ENCODE data around the gene DNAH14. TPM values are rescaled to one million over a fixed set of nuclear protein-coding genes. Genes with fewer than 3 reads are reported as not detected.

The DNAH14 gene
- total RNA-seq, 2 donors from 2014 or later, result 7.5 to 9.6 TPM

DNA sequence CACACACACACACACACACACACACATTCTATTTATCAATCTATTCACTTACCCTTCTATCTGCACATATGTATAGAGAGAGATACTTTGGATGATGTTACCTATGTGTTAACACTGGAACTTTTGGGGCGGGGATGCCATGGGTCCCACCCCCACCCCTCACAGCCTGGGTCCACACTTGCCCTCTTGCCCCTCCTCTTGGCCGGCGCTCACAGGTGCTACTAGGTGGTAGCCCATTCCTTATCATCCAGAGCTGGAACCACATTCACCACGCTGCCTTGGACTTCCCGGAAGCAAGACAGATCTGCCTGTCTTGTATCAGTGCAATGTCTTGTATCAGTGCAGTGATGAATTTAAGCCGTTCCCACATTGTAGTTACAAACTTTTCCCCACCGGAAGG lies 413.2 kb downstream of the DNAH14 start:
- Histone ChIP-seq H3K9me3 (no peaks in the 10 kb centered on the region), H3K36me3 (no peaks in the 10 kb centered on the region), H3K9ac (ENCODE audit: low read depth in 2 of 2, low read length in 2 of 2) (no peak overlapping the region), H3K4me3 (no peak overlapping the region), H3K27me3 (no peaks in the 10 kb centered on the region), H3K27ac (no peak overlapping the region), H3K4me1 (no peaks in the 10 kb centered on the region)
- TF ChIP-seq, protein P1, sequence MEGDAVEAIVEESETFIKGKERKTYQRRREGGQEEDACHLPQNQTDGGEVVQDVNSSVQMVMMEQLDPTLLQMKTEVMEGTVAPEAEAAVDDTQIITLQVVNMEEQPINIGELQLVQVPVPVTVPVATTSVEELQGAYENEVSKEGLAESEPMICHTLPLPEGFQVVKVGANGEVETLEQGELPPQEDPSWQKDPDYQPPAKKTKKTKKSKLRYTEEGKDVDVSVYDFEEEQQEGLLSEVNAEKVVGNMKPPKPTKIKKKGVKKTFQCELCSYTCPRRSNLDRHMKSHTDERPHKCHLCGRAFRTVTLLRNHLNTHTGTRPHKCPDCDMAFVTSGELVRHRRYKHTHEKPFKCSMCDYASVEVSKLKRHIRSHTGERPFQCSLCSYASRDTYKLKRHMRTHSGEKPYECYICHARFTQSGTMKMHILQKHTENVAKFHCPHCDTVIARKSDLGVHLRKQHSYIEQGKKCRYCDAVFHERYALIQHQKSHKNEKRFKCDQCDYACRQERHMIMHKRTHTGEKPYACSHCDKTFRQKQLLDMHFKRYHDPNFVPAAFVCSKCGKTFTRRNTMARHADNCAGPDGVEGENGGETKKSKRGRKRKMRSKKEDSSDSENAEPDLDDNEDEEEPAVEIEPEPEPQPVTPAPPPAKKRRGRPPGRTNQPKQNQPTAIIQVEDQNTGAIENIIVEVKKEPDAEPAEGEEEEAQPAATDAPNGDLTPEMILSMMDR (IDR thresholded peaks at IDR 0.05), result no peak
- intact Hi-C loops (cut with DNase I), result no loop called here
- DNase-seq, result no peak

DNA sequence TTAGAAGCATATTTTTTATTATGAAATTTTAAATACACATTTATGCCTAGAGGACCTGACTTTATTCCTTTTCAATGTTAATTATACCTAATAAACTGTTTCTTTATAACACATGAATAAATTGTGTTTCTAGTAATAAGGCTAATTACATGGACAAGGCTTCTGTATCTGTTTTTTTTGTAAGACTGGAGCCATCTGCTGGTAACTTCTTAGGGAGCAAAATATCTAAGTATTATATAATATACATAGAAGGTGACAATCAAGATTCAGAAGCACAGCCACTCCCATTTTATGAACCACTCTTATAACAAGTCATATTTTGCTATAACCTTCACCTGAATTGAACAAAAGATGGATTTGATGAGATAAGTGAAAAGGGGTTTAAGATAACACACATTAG lies 414.1 kb downstream of the DNAH14 start:
- Histone ChIP-seq H3K36me3 (no peaks in the 10 kb centered on the region), H3K27me3 (no peaks in the 10 kb centered on the region), H3K4me3 (no peak overlapping the region), H3K27ac (no peak overlapping the region), H3K9ac (ENCODE audit: low read depth in 2 of 2, low read length in 2 of 2) (no peak overlapping the region), H3K9me3 (no peaks in the 10 kb centered on the region), H3K4me1 (no peaks in the 10 kb centered on the region)
- TF ChIP-seq, protein P1 (IDR thresholded peaks at IDR 0.05), result no peak
- intact Hi-C loops (cut with DNase I), result no loop called here
- DNase-seq, result no peak

DNA sequence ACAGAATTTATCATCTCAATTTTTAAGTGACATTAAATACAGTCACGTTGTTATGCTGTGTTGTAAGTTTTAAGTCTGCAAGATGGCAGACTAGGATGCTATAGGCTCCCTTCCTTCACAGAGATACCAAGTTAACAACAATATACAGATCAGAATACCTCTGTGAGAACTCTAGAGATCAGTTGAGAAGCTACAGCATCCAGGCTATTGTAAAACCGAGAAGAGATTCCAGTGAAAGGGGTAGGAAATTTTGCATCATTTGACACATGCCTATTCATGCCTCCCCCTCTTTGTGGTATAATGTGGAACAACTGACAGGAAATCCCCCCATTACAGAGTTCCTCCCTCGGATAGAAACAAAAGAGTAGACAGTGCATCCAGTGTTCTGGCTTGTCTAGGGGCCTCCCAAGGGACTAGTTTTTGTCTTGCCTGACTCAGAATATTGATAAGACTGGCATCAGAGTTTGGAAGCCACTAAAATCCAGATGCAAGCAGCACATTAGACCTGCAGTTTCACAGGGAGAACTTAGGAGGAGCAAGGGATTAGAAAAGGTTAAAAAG lies 417.7 kb downstream of the DNAH14 start:
- intact Hi-C loops (cut with DNase I), result no loop called here
- TF ChIP-seq, protein P1 (IDR thresholded peaks at IDR 0.05), result no peak
- no peaks in the 10 kb centered on the region for H3K27me3 ChIP-seq
- H3K4me1 ChIP-seq, result no peaks in the 10 kb centered on the region
- H3K9ac ChIP-seq (ENCODE audit: low read depth in 2 of 2, low read length in 2 of 2), result no peak overlapping the region
- no peak overlapping the region for H3K4me3 ChIP-seq
- DNase-seq, result no peak
- H3K36me3 ChIP-seq, result no peaks in the 10 kb centered on the region
- no peaks in the 10 kb centered on the region for H3K9me3 ChIP-seq
- no peak overlapping the region for H3K27ac ChIP-seq

DNA sequence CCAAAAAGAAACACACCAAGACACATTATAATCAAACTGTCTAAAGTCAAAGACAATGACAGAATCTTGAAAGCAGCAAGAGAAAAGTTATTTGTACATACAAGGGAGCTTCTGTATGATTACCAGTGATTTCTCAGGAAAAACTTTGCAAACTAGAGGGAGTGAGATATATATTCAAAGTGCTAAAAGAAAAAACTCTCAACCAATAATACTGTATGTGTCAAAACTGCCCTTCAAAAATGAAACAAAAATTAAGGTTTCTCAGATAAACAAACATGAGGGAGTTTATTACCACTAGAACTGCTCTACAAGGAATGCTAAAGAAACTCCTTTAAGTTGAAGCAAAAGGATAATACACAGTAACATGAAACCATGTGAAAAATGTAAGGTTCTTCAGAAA lies 418.9 kb downstream of the DNAH14 start:
- Histone ChIP-seq H3K9me3 (no peaks in the 10 kb centered on the region), H3K27ac (no peak overlapping the region), H3K4me3 (no peak overlapping the region), H3K9ac (ENCODE audit: low read depth in 2 of 2, low read length in 2 of 2) (no peak overlapping the region), H3K27me3 (no peaks in the 10 kb centered on the region), H3K36me3 (no peaks in the 10 kb centered on the region), H3K4me1 (no peaks in the 10 kb centered on the region)
- TF ChIP-seq, protein P1 (IDR thresholded peaks at IDR 0.05), result no peak
- DNase-seq, result no peak
- intact Hi-C loops (cut with DNase I), result no loop called here

DNA sequence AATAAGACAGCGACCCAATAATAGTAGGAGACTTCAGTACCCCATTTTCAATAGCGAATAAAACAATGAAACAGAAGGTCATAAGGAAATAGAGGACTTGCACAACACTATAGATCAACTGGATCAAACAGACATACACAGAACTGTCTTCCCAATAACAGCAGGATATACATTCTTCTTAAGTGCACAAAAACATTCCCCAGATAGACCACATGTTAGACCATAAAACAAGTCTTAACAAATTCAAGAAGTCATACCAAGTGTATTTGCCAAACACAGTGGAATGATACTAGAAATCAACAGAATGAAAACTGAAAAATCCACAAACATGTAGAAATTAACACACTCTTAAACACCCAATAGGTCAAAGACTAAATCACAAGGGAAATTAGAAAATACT lies 420.4 kb downstream of the DNAH14 start:
- Histone ChIP-seq H3K36me3 (no peaks in the 10 kb centered on the region), H3K27me3 (no peaks in the 10 kb centered on the region), H3K4me1 (no peaks in the 10 kb centered on the region), H3K9me3 (no peaks in the 10 kb centered on the region), H3K9ac (ENCODE audit: low read depth in 2 of 2, low read length in 2 of 2) (no peak overlapping the region), H3K27ac (no peak overlapping the region), H3K4me3 (no peak overlapping the region)
- DNase-seq, result no peak
- TF ChIP-seq, protein P1 (IDR thresholded peaks at IDR 0.05), result no peak
- intact Hi-C loops (cut with DNase I), result no loop called here
